Posterior cingulate gyrus (tissue), 11 donors: ENCODE measurements around the gene AUTS2.
A peak's percentile ranks its signal among the peaks of the same experiment; 100 is the strongest.

ENCODE experiments used
- DNase-seq, 10 donors: peaks; one replicate each; pipeline versions ENCODE4 v3.0.0 to v3.0.0-alpha.2; 2020 to 2021; ENCODE audit warnings: mixed read lengths in 3 of 10
- intact Hi-C: fragments of 100-400 bp; cut with DNase I; formaldehyde crosslinking; loops from one replicate; pipeline ENCODE4 v1.15.1; 2023

AUTS2 gene

DNA sequence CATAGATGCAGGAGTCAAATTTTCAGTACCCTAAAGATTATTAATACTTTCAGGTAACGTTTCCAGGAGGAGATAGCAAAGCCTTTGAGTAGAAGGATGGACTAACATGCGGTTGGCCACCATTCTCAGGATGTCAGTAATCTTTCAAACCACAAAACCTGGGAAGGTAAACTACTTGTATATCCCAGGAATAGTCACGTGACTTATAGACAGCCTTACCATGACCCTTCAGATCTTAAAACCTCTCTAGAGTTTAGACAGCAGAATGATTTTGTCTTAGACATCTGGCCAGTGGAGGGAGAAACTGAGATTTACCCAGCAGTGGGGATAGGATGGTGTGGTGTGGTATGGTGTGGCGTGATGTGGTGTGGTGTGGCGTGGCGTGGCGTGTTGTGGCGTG is 1085.9 kb downstream of the AUTS2 start:
- no peak for DNase-seq
- intact Hi-C loops = no loop called here

DNA sequence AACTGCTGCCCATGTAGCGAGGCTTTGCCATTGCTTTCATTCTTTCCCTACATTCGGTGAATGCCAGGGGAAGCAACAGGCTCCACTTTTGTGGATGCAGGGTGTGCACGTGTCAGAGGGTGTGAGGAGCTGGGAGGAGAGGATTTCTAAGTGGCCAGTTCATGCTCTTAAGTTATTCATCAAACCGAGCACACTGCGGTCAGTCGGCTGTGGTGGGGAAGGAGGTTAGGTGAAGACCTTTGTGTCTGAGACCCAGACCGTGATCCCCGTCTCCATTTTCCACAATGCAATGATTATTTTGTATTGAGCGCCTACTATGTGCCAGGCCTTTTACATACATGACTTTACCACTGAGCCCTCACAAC is 1095.0 kb downstream of the AUTS2 start:
- intact Hi-C loops = loop anchor here (10.0 kb wide), 1 partner anchor 279 kb away; no protein-coding TSS in a partner anchor
- peak in 2 of 10 donors; percentile 23 to 35 for DNase-seq

DNA sequence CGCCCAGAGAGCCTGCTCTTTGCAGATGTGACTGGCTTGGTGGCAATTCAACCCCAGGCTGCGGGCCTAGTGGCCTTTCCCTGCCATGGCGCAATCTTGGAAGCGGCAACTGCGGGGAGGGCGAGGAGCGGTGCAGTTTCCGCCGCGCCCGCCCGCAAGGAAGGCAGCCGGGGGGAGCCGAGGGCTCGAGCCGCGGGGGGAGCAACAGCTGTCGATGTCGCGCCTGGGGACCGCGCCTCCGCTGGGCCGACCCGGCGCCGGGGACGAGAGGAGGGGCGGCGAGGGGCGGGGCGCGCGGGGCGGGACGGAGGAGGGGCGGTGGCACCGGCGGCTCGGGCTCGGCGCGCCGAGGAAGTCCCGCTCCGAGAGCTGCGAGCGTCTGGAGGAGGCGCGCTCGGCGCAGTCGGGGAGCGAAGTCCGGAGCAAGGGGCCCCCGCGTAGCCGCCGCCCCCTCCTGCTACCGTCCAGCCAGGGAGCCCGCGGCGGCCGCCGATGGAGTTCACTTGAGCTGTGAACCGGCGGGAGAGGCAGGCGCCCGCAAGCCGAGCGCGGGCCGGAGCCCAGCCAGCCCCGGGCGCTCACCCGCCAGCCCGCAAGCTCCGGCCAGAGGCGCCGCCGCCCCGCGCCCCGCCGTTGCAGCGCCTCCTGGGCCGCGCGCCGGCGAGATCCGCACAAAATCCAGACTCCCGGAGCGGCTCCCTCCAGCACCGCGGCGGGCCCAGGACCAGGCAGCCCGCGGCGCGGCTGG is 1095.6 kb downstream of the AUTS2 start:
- intact Hi-C loops = loop anchor here (10.0 kb wide), 1 partner anchor 279 kb away; no protein-coding TSS in a partner anchor

DNA sequence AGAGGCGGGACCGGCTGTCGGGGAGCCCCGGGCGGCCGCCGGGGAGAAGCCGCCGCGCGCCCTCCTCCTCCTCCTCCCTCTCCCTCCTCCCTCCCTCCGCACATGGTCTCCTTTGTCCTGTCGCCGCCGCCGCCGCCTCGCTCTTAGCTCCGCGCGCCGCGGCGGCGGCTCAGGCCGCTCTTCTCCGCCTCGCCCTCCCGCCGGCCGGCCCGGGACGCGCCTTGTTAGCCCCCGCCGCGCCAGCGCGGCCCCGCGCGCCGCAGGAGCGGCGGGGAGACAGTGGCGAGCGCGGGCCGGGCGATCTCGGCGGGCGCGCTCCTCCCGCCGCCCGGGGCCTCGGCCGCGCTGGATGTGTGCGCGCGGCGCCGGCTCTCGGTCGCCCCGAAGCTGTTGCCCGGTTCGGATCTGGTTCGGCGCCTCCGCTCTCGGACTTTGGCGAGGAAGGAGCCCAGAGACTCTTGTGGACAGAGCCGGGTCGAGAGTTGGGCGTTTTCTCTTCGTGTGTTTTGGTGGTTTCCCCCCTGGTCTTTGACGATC is 1096.2 kb downstream of the AUTS2 start:
- intact Hi-C loops = loop anchor here (10.0 kb wide), 1 partner anchor 280 kb away; no protein-coding TSS in a partner anchor
- DNase-seq = peak in 8 of 10 donors; percentile 13 to 90 (median 50)

More for the DNA sequence above, 1095.6 kb downstream of the AUTS2 start:
- DNase-seq = peak; percentile 40 to 93 (median 59)

DNA sequence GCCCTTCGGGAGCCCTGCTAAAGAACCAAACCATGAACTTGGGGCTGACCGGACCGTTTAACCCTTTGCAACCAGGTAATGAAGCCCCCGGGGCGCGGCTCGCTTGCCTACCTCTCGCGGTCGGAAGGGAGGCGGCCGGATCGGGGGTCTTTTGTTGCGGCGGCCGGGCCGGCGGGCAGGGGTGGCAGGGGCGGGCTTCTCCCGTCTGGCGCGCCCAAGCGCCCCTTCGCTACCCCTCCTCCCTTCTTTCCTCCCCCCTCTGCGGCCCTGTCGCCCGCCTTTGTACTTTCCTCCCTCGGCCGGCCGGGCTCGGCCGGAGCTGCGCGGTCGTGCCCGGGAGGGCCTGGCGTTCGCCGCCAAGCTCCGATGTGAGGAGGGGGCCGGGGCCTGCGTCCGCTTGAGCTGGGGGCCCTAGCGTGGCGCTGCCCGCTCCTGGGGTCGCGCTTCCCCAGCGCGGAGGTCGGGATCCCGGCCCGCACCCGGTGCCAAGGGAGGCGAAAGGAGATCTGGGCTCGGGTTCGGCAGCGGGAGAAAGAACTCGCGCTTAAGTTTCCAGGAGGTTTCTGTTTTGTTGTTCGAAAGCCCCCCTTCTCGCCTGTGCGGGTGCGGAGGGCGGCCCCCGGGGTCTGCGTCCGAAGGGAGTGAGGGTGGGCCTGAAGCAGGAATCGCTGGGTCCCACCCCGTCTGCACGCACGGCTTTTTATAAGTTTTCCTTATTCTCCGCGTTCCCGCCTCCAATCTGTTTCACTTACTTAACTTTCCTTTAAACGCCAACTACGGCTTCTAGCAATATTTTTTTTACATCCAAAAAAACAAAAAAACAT is 1096.9 kb downstream of the AUTS2 start:
- no peak for DNase-seq
- intact Hi-C loops = loop anchor here (10.0 kb wide), 1 partner anchor 280 kb away; no protein-coding TSS in a partner anchor

DNA sequence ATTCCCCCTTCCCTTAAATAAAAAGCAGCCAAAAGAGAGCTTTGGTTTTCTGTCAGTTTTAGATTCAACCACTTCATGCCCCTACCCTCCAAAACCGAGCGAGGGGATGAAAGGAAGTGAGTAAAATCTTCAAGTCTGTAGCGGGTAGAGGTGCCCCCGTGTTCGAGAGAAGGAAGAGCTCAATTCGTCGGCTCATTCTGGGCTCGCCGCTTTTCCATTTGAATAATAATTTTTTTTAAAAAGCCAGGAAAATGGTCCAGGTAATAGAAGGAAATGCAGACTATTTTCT is 1097.5 kb downstream of the AUTS2 start:
- DNase-seq = no peak
- intact Hi-C loops = loop anchor here (10.0 kb wide), 1 partner anchor 281 kb away; no protein-coding TSS in a partner anchor

DNA sequence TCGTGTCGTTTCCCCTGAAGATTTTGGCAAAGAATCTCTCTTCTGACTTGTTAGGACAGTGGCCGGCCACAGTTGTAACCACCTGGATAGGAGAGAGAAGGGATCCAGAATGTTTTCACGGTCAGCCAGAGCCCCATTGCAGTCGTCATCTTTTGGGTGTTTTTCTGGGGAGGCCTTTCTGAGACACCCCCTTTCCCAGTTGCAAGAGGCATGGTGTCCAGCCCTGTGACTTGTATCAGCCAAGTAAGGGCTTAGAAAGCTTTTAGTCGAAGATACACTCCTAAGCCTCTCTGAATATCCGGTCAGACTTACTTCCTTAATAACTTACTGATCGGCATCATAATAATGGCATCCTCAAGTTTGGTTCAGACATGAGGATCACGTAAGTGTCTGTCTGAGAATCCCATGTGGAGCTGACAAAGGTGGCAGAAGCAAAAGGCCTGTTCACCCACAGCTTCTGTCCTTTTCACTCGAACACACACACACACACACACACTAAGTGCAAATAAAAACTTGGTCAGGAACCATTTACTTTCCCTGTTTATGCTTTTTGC is 1098.0 kb downstream of the AUTS2 start:
- intact Hi-C loops = loop anchor here (10.0 kb wide), 1 partner anchor 281 kb away; no protein-coding TSS in a partner anchor
- no peak for DNase-seq

DNA sequence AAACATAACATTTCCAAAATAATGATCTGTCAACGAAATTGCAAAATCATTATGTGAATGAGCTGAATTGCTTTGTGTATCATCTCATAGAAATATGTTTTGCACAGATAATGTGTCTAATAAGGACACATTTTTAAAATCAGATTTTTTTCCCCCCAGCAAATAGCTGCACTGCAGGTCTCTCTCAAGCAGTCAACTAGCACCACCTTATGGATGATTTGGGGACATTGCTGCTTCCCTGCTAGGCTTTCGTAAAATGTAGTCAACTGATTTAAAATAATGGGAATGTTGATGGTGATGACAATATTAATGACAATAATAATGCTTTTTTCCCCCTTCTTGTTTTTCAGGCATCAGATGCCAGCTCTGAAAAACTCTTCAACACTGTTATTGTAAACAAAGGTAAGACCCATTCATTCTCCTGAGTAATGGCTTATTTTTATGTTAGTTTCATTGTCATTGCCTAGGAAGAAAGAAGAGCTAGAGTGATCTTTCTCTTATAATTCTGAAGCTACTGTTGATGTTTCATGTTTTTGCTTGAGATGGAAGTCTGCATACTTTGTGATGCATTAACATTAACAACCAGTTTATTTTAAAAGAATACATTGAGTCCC is 1100.1 kb downstream of the AUTS2 start:
- intact Hi-C loops = loop anchor here (1.0 to 10.0 kb wide), 3 partner anchors 284 to 764 kb away; no protein-coding TSS in a partner anchor
- peak in 2 of 10 donors; percentile 36 to 54 for DNase-seq

DNA sequence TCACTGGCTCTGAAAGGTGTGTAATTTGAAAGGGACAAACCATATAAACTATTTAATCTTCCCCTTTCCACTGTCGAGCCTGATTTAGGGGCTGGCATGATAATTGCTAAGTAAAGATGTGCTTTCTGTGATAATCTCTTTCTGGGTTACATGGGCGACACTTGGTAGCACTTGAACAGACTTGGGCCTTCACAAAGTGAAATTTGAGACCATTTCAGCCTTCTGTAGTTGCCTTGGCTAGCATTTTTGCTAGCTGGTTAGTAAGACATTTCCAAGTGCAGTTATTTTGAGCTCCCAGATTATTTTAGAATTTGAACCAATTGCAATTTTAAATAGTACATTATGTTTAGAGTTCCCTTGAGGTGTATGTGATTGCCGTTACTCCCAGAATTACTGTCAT is 1101.0 kb downstream of the AUTS2 start:
- intact Hi-C loops = loop anchor here (2.0 to 10.0 kb wide), 2 partner anchors 284 to 764 kb away; no protein-coding TSS in a partner anchor
- DNase-seq = no peak

DNA sequence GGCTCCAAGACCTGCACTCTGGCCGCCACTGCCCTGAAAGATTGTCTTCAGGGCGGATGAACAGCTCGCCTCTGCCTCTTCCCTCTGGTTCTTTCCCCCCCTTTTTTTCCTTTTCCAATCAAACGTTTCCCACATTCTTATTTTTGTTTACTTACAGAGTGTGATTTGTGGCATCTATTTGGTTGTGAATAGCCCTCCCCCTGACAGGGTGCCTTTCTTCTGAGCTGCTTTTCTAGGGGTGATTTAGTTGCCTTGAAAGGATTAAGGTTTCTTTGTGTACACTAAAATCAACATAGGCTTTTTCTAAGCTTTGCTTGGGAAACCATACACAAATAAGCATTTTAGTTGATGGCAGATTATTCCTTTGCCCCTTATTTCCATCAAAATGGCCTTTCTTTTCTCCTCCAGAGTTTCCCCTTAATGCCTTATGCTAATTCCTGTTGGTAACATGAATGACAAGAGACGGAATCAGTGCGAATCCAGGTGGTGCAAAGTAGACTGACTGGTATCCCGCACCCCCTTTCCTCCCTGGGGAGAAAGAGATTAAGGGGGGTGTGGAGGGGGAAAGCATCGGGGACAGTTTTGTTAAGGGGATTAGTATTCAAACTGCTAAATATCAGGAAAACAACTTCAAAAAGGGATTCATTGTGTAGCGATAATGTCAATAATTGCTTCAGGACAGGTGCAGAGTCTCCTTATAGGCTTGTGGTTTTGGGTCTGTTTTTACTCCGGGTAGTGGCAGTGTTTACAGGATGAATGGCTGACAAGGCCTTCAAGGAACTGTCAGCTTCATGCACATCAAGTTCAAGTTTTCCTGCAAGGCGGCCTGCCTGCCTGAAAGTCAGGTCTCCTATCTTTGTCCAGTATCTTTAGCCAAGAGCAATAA is 1102.0 kb downstream of the AUTS2 start:
- no peak for DNase-seq
- intact Hi-C loops = no loop called here

DNA sequence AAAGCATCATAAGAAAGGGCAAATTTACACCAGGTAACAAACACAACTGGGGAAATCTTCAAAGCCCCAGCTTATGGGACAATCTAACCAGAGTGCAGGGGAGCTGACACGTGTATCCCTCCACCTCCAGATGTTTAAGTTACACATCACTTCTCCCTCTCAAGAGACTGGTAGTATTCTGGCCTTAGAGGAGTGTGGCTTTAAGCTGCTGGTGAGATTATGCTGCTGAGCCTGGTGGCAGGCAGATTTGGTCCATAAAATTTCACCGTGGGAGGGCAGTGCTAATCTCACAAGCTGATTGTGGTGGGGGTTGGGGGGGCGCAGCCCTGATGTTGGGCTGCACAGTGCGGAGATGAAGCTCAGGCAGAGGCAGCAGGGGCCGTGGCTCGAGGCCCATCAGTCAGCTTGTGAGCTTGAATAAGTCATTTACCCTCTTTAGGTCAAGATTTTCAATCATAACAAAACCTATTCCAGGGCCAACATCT is 1102.7 kb downstream of the AUTS2 start:
- DNase-seq = no peak
- intact Hi-C loops = no loop called here

DNA sequence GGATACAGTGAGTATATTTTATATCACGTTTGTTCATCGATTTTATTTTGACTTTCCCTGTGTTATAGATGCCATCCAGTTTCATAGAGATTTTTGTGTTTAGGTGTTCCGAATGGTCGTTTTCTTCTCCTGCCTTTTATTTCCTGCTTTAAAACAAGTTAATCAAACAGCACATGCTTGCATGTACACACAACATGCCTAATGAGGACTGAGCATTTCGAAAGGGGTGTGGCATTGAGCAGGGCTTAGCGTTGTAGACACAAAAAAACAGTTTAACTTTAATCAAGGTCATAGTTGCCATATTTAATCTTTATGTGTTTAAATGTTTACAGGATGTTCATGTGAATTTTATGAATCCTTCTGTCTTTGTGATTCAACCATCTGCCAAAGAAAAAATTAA is 1103.2 kb downstream of the AUTS2 start:
- intact Hi-C loops = no loop called here
- no peak for DNase-seq

DNA sequence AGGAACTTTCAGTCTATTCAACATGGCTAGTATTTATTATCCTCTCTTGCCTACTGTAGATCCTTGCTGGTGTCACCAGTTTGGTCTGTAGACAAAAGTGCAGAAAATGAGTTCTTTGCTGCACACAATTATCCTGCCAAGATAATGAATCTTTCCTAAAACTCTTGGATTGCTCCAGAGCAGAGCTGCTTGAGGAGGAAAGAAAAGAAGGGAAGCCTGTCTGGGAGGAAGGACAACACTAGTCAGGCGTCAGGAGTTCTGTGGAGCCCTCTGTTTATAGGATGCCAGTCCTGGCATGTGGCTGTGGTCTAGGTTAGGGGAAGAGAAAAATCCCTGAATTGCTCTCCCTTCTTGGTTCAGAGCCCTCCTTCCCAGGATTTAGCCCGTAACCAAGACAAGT is 1103.7 kb downstream of the AUTS2 start:
- DNase-seq = no peak
- intact Hi-C loops = no loop called here

DNA sequence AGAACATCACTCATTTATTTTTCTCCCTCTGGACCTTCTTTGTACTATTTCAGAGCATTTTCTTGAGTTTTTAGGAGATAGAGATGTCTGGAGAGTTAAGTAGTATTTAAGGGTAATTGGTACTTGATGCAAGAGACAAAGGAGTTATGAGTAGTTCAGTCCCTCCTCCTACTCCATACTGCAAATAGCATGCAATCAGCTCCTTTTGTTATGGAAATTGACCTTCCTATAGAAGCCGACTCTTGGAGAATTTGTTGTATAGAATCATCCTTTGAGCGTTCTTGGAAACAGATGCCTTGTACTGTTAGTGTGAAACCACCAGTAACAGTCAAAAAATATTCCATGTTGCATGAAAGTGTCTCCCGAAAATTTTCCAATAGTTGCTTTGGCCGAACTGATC is 1105.5 kb downstream of the AUTS2 start:
- DNase-seq = no peak
- intact Hi-C loops = no loop called here

DNA sequence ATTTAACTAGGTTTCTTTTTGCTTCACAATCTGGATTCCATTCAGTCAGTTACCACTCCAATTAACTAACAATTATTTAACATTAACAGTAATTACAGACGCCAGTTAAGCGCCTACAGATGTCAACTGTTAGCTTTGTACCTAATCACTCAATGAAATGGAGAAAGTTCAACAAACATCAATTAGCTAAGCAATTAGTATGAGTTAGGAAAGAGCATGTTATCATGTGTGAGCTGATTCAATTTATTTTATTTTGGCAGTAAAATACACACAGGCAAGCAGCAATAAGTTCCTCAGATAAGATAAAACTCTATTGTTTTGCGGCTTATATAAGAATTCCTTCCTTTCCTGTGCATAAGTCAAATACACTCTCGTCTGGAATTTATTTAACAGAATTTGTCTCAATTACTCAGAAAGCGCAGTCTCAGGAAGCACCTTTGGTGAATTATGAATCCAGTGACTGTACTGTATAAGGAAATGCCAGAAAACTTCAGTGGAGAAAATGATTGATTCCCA is 1106.6 kb downstream of the AUTS2 start:
- DNase-seq = no peak
- intact Hi-C loops = no loop called here

DNA sequence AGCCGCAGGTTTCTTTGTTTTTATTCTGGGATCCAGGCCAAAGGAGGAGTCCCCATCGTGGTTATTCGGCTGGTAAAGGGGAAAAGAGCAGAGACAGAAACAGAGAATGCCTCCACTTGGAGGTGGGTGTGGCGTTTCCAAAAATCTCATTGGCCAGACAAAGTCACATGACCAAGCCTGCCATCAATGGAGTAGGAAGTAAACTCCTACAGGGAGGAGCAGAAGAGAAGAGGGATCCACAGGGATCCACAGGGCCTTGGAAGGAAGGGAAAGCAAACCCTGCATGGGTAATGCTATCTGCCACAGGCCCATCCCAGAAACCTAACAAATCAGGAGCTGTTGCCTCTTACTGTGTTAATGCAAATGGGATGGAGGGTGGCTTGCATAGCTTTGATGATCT is 1107.9 kb downstream of the AUTS2 start:
- intact Hi-C loops = no loop called here
- no peak for DNase-seq

DNA sequence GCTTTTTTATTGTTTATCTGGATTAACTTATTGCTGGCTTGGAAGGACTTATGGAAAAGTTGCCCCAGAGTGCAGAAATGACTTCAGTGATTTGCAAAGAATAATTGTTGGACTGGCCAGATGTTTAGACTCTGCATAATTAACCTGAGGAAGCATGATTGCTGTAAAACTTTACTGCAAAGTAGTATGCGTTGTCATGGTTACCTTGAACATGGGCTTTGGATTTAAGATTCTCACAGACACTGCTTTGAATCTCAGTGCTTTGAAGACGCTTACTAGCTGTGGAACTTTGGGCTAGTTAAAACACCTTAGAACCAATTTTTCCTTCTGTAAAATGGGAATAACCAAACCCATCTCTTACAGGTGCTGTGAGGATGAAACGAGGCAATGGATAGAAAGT is 1108.4 kb downstream of the AUTS2 start:
- intact Hi-C loops = no loop called here
- DNase-seq = no peak

DNA sequence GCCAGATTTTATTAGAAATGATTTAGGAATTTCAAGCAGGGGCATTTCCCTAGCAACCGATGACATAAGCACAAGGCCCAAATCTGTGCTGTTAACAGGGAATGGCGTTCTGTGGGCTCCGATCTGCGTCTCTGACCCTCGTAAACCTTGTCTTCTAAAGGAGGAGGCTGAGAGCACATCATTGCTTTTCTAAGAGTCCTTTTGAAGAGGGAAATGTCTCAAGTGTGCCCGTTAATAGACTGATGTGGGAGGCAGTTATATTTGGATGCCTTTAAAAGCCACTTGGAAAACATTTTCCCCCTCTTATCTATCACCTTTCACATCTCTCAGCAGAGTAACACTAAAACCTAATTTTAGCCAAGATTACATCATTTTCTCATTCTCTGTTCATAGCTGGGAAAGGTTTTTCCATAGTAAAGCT is 1109.6 kb downstream of the AUTS2 start:
- no peak for DNase-seq
- intact Hi-C loops = no loop called here

DNA sequence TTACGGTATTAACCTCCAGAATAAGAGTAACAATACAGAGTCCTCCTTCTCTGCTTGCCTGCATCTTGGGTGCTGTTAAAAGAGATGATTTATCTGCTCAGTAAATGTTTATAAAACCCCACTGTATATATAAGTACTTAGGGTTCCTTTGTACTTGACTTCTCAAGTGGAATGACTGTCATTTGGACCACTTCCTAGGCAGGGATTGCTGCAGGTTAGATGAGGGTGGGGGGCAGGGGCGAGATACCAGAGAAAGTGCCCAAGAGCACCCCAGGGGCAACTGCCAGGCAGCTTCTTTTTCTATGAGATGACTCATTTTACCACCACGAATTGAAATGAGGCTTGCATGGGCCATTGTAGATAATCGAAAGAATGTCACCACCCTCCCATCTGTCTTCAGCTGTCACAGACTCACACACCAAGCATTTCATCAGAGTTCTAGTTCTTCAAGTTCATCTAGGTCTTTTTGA is 1111.8 kb downstream of the AUTS2 start:
- no peak for DNase-seq
- intact Hi-C loops = no loop called here
